NCI-H460 (cell line): Measurements from ENCODE around the gene METTL24. TPM values are rescaled to one million over a fixed set of nuclear protein-coding genes. Genes with fewer than 3 reads are reported as not detected.
A peak's percentile ranks its signal among the peaks of the same experiment; 100 is the strongest.
"Not testable (repeated sequence)": the region's sequence is repeated elsewhere in the genome, so short reads cannot be mapped to it uniquely, and the experiment has no call there.

ENCODE experiments used
- DNase-seq: peaks from one replicate; pipeline ENCODE4 v3.0.0-alpha.2; 2016; ENCODE audit warnings: low read depth; ENCODE audit errors: extremely low read depth
- total RNA-seq: library from RNA; depleted of rRNA; stranded (reverse); fragments of >200 nt; shearing (Covaris generic); gene quantifications from 2 replicates; pipeline ENCODE4 v1.2.3, GENCODE V29; 2014

Gene METTL24
- total RNA-seq, 1 experiment from 2014 or later = not detected

DNA sequence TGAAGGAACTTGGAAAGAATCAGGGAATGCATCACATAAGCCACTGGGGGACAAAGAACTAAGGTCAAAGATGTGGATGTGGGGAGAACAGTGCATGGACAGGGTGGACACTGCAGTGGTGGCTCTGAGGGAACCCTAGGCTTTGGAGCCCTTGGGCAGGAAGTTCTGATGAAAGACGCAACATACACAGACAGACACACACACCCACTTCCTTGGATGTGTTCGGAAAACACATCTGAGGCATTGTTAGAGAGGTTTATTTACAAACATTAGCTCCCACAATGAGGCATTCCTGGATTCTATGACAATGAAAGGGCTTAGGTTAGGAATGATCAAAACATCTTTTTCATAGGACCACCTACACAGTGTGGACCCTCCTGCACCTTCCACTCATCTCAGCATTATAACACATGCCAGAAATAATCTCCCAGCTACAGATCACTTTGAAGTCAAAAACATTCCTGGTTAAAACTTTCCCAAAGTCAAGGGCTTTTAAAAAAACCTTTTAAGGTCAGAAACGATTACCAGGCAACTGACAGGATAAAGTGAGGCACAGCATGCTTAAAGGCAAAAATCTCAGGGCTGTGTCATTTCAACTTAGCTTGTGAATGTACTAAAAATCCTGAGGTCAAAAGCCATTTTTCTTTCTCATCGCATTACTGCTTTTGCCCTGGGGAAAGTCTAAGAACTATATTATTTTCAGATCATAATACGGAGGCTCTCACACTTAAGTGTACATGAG is 6.4 kb upstream of the METTL24 start:
- no peak for DNase-seq

DNA sequence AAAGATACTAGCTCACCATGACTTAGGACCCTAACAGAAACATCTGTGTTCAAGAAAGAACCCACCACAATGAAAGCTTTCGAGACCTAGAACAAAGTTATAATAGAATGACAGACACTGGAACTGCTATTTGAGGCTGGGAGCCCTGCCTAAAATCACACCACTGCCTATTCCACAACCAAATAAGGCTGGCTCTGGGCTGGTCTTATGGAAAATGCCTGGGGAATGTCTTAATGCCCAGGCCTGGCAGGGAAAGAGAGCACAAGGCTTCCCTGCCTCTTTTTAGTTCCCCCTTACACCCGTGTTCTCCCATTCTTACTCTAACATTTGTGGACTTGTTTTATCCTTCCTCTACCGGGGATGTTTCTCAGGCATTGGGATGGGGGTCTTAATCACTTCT is 5.6 kb upstream of the METTL24 start:
- no peak for DNase-seq

- no peak for DNase-seq
Measured at GRCh38 chr6:110360676-110361075, 2.5 kb upstream of the METTL24 start.

- DNase-seq = no peak
Measured at GRCh38 chr6:110359556-110359955, 1.4 kb upstream of the METTL24 start.

DNA sequence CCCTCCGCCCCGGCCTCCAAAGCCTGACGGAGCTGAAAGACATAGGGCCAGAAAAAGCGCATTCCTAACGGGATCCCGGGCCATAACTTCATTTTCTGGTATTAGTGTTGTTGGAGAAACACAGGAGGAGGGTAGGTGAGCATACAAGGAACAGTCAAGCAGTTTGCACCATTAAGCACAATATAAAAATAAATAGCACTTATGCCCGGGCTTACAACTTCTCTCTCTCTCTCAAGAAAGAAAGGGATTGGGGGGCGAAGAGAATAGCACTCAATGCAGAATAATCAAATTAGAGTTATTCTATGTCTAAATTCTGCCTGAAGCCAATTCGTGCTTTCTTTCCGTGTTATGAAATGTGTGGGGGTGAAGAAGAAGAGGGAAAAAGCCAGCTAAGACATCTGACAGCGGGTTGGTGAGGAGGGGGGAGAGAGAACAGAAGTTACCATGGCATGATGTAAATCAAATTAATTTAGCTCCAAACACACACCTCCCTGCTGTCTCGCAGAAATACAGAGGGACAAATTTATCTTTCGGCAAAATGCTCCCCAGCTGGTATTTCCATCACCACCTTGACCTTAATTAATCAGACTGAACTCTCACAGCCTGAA is 508 bp upstream of the METTL24 start:
- no peak for DNase-seq

- no peak for DNase-seq
Measured at GRCh38 chr6:110357298-110357663, 868 bp downstream of the METTL24 start.

GRCh38 chr6:110356778-110357177 is 1.4 kb downstream of the METTL24 start:
- DNase-seq = no peak

DNA sequence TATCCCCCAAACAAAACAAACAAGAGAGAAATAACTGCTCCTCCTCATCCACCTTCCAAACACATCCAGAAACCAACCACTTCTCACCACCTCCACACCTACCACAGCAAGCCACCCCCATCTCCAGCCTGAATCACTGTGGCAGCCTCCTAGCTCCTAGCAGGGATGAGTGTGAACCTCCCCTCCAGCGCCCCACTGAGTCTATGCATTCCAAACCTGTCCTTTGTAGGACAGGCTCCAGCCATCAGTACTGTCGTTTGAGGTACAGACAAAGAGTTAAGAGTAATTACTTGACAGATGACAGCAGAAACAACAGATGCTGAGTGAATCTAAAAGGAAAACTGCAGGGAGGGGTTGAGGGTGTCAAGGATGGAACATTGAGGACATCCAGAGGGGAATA is 2.4 kb downstream of the METTL24 start:
- no peak for DNase-seq

DNA sequence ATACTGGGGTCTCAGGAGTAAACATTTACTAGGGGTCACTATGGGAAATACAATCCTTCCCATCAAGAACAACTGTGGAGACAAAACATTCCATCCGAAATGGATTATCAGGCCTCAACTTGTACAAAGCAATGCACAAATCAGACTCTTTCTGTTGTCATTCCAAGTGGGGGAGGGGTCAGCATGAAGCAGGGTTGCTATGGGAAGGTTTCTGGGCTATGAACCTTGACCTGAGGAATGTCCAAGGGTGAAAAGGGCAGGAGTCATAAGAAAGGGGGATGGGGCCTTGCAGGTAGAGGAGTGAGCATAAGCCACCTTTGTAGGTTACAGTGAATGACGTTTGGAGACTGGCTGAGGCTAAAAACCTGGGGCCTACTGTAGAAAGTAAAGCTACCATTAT is 3.1 kb downstream of the METTL24 start:
- DNase-seq = no peak

DNA sequence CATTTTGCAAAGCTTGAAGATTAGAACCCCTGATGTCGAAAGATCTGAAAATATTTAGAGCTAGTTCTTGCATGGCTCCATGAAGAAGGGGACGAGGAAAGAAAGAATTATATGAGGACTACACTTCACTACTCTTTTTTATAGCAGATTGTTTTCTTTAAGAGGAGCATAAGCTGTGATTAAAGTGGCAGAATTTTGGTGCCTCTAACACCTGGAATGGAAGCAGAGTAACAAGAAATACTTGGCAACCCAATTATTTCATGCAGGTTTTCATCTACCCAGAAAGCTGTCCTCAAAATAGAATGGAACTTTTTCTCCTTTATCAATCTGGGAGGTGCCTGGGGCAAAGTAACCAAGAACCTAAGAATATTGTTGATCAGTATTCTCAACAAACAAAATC is 4.0 kb downstream of the METTL24 start:
- DNase-seq = no peak

GRCh38 chr6:110353457-110354001 is 4.6 kb downstream of the METTL24 start:
- DNase-seq = no peak

DNA sequence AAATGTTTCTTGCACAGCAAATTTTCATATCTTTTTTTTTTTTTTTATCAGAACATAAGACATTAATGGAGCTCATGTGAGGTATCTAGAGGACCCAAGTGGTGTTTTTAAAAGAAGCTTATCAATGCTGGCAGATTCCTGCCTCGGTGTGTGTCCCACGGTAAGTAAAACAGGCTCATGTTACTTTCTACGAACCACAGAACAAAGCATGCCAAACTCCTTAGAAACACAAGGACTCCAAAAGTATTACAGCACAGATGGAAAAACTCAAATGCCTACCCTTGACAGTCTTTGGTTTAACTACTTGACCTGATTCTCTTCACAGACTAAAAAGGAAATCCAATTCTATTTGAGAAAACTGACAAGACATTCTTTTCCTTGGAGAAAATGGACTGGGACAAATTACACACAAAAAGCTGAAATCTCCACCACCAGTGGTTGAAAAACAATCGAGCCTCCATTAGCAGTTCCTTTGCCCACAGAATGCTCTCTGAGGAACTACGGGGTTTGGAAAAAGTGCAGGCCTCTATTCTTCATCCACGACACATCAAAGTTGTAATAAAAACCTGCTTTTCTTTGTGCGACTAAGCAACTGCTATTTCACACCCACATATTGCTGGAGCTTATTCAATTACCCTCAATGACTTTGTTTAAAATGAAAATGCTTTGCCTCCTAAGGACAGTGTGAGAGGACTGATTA is 5.4 kb downstream of the METTL24 start:
- no peak for DNase-seq

- no peak for DNase-seq
Measured at GRCh38 chr6:110351986-110352385, 6.2 kb downstream of the METTL24 start.

- DNase-seq = no peak
Measured at GRCh38 chr6:110351546-110351945, 6.6 kb downstream of the METTL24 start.

- not testable (repeated sequence) for DNase-seq
Measured at GRCh38 chr6:110350593-110350992, 7.6 kb downstream of the METTL24 start.

DNA sequence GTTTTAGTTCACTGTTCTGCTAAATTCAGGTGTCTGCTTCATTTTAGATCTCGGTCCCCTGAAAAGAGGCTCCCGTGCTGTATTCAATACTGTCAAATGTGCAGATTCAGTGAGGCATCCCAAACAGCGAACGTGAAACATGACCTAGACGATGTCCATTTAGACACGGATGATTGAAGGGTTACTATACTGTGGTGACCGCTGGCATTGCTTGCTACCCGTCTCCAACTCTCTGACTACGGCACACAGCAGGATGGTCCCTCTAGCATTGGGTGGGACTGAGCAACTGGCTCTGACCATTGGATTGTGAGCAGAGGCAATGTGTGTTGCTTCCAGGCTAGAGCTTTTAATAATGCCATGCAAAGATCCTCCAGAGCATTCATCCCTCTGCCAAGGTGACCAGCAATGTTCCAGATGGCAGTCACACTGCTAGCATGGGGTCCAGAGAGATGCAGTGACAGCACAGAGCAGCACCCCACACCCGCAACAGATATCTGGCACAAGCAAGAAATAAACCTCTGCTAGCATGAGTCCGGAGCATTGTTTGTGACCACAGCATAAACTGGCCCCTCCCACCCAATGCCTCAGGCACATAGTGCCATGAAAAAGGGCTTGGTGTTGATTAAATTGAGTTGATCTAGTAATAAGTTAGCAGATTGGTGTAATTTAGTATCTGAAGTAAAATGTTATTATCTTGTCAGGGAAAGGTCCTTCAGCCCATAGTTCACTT is 9.0 kb downstream of the METTL24 start:
- DNase-seq = no peak

- no peak for DNase-seq
Measured at GRCh38 chr6:110345025-110345424, 13.1 kb downstream of the METTL24 start.

DNA sequence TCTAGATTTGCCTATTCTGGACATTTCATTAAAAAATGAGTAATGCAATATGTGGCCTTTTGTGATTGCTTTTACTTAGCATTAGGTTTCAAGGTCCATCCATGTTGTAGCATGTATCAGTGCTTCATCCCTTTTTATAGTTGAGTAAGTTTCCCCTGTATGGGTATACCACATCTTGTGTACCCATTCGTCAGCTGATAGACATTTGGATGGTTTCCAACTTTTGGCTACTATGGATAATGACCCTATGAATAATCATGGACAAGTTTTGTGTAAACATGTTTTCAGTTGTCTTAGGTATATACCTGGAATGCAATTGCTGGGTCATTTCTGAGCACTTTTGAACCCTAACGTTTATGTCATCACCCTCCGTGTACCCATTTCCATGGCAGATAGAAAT is 15.4 kb downstream of the METTL24 start:
- DNase-seq = no peak

DNA sequence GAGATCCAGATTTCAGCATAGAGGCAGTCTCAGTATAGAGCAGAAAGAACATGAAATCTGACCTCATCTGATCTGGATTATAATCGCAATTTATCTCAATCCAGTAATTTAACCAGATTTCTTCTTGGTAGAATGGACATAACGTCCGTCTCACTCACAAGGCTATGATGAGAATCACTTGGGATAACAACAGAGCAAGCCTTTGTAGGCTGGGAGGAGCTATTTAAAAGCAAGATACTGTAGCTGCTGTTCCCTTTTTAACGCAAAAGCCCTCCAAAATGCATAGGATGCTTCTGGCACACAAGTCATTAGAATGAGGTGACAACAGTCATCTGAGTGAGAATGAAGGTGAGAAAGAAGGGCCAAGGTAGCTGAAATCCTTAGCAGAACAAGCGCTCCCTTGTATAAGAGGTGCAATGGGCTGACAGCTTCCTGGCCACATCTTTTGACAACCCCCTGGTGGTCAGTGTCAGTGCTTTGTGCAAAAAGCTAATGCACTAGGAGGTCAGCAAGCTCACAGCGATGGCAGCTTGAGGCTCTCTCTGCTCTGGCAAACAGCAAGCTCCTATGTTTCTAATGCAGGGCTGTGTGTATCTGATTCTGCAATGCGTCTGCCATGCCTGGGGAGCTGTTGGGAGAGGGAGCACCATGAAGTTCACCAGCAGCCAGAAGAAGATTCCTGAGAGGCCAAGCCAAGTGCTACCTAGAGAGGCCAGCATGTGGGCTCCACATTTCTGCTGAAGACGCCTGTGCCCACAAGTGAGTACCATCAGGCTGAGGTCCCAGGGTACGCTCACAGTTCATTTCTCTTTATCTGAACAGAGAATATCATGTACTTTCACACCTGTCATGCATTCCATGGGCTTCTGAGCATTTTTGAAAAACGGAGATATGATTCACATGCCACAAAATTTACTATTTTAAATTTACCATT is 16.2 kb downstream of the METTL24 start:
- peak; percentile 9 for DNase-seq

GRCh38 chr6:110341067-110341466 is 17.1 kb downstream of the METTL24 start:
- no peak for DNase-seq
